ENCODE results near the gene MT1F.

DNA sequence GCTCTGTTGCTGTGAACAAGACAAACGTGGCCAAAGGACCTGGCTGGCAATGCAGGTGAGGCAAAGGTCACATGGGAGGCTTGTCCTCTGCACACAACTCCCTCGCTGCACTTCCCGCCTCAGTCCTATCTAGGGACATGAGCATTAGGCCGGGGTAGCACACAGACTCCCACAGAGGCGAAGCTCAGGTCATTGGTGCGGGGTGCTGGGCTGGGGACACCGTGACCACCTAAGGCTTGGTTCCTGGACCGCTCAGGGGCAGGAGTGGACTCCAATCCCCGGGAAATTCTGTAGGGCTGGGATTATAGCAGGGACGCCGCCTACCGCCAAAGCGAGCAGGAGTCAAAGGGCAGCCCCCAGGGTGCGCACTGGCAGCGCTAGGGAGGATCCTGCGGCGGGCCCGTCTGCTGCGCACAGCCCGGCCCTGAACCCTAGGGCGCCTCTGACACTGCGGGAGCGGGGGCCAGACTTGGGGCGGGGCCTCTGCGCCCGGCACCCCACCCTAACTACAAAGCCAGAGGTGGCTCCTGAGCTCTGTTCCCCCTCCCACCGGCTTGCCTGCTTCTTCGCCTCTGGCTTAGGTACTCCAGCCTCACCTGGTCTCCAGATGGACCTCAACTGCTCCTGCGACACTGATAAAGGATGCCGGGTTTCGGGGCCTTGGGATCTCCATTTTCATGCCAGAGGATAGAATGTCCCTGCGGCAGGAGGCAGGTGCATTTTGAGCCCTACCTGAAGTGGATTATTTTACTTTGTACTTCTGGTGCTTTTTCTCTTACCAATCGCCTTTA is 9.9 kb upstream of the MT1F start:
- peak; percentile 87 for TF ChIP-seq EZH2 (IDR thresholded peaks at IDR 0.05)
- TF ChIP-seq CTCF (IDR thresholded peaks at IDR 0.05) = no peak

Measured in neural progenitor cell (in vitro differentiated cells).